NCI-H2107 treated with DMSO at 0.1 percent for 48 hours (cell line): ENCODE results near the gene TRPC4.

Experiments used
- DNase-seq: peaks from one replicate; lab custom pipeline; 2025; ENCODE audit not compliant: unreplicated experiment; lab: John Stamatoyannopoulos, UW

The TRPC4 gene

DNA sequence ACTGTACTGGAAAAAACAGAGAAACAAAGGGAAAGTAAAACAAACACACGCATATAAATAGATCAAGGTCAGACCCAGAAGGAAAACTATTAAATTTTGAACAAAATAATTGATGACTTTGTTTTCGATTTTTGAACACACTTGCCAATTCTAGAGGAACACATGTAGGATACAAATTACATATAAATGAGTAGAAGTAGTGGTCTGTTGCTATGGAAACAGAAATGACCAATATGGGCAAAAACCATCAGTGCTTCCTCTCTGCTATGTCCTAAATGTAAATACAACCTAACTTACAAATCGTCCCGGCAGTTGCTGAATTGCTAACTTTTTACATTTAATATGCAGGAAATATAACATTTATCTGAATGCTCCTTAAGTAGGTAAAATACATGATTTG lies 205.8 kb downstream of the TRPC4 start:
- DNase-seq, result no peak

DNA sequence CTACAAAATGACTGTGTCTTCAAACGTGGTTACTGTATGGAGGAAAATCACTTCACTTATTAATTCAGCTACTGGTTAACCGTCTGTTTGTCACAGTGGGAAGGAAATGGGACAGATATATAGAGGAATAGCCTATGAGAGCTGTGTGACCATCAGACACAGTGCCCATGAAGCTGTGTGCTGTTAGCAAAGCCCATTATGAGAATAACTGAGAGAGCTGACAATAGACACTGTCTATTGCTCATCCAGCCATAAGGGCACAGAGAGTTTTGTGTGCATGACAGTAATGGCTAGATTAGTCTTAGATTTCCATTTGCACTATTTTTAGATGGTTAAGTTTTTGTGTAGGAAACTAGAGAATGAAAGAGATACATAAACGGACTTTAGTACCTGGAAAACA lies 206.9 kb downstream of the TRPC4 start:
- no peak for DNase-seq

DNA sequence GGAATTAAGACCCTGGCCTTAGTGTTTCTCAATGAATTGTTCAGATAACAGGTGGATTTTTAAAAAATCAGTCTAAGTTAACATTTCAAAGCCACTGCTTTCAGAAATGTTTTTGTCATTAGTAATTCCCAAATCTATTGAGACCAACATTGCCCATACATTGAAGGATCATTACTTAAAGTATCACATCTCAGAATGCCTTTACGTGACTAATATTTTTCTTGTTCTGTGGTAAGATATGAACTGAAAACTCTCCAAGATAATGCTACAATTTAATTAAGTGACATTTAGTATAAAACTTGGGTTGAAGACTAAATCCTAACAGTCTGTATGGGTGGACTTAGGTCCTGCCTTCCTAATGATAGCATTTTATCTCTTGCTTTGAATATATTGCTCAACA lies 211.6 kb downstream of the TRPC4 start:
- DNase-seq, result no peak

DNA sequence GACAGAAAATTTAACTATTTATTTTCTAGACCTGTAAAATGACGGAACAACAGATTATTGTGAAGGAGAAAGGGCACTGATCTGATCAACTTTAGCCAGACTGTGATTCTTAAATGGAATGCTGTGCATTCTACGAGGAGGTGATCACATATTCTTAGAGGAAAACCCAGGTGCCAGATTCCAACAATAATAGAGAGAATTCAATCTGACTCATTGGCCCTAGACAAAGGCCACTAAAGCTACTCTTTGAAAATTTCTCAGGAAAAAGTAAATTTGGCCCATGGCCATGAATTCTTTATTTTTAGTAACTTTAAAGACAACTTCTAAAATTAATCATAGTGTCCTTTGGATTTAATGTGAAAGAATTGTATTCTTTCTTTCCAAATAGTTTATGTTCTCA lies 212.4 kb downstream of the TRPC4 start:
- no peak for DNase-seq

DNA sequence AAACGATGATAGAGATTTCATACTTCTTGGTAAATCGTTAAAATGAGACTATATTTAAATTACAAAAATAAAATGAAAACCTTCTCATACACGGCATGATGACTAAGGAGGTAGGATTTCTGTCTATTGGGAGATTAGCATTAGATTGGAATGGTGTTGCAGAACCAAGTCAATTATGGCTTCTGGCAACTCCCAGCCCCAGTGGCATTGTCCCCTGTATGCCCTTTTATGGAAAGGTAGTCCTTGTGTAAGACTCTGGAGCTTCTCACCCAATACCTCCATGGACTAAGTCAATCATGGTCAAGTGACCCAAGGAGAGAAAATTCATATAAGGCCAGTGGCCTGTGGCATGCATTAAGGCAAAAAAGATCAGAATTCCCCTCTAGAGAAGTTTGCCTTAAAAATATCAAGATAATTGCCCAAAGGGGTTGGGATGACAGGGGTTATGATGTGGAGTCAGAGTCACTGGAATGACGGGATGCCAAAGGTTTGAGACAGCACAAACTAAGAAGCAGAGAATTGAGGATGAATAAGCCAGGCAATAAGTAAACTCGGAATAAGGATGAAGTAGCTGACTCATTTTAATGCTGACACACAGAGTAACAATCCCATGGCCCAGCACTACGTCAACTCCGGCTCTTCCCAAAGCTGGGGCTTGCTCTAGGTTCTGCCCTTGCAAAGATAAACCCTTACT lies 213.2 kb downstream of the TRPC4 start:
- DNase-seq, result no peak

DNA sequence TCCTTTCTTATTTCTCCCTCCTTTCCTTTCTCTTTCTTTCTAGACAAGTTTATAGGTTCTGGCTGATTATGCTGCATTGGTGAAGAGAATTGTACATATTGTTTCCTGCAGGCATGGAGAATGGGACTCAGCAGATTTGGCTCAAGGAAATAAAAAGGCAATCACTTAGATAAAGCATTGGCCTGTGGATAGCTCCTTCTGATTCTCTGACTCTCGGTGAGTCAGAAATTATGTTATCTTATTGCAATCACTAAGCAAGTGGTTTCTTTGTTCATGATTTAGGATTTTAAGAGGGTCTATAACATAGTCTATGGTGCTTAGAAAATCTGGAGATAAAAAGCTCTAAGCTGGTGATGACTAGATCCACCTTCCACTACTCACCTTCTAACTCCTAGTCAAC lies 217.0 kb downstream of the TRPC4 start:
- no peak for DNase-seq

DNA sequence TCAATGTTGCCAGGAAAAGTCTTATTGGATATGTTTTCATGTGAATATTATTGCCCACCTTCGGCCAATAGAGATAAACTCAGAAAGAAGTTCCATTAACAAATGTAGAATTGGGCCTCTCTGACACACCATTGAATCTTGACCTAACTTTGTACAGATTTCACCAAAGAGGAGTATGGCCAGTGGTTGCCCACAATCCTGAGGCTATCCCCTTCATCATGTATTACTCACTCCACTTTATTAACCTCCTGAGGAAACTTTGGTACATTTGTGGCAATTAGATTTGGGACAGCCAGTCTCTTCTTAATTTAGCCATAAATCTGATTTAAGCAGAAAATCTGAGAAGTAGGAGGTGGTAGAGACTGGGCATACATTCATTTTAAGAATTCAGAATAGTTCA lies 217.7 kb downstream of the TRPC4 start:
- DNase-seq, result no peak

DNA sequence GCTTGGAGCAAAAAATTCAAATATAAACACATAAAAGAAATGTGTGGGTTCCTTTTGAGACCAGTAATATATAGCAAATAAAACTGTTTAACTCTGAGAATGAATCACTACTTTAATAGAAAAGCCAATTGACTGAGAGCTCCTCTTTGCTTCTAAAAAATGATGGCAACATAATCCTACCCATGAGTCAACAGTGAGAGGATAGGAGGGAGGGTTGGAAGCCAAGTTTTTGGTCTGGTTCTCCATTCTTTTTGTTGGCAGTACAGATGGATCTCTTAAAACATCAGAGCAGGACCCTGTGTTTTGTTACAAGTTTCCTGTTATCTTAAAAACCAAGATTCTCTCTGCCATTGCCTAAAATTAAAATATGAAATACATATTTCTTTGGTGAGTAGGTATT lies 221.0 kb downstream of the TRPC4 start:
- no peak for DNase-seq

DNA sequence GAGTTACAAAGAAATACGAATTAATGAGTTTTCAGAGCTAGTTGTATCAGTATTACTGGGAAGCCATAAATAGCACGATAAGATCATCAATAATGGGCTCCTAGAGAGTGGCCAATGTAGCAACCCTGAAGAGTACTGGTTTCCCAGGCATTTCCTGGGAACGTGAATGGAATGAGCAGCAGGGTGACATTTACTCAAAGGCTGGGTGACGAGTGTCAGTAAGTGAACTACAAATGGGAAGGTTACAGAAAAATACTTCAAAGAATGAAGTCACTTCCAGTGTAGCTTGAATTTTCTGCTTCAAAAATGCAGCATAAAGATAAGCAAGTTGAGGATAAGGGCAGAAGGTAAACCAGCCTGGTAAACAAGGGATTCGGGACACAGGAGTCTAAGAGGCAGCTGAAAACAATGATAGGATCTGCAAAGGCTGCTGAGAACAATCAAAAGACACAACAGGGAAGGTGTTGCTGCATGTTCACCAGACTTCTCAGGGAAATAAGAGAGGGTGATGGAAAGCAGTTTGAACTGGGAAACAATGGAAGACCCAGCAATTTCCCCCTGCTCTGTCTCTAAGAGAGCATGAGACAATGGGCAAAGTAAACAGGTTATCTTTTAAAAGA lies 222.4 kb downstream of the TRPC4 start:
- no peak for DNase-seq

DNA sequence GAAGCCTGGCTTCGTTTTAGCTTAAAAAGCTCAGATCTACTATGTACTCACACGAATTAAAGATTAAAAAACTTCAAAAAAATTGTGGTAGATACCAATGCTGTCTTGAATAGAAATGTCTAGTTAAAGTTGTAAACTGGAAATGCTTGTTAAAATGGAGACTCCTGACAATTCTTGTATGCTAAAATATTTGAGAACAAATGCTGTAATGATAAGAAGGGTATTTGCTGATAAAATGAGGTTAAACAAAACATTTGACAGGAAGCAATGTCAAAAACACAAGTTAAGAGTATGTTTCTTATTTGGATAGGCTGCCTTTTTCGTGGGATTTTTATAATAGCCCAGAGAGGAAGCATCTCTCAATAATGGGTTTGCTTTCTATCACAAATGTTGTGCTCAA lies 223.0 kb downstream of the TRPC4 start:
- DNase-seq, result no peak

DNA sequence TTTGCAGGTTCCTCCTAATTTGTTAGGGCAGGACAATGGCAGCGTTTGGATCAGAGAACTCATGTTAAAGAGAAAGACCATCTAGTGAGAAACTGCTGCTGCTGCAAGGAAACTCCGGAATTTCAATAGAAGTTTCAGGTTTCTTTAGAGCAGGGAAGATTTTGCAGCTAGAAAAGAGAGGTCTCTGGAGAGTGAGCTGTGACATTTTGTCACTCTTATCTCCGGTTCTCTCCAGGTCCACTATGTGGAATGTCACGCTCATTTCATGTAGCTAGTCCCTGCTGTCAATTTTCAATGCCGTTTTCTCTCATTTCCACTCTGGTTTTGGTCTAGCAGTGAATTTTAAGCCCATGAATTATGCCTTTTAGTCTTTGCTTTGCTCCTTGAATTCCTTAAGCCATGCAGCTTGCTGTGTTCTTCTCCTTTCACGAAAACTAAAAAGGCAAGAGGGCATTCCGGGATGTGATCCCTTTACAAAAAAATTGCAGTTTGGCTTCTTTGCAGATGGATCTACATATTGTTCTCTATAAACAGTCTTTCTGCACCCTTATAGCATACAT lies 224.3 kb downstream of the TRPC4 start:
- DNase-seq, result no peak

DNA sequence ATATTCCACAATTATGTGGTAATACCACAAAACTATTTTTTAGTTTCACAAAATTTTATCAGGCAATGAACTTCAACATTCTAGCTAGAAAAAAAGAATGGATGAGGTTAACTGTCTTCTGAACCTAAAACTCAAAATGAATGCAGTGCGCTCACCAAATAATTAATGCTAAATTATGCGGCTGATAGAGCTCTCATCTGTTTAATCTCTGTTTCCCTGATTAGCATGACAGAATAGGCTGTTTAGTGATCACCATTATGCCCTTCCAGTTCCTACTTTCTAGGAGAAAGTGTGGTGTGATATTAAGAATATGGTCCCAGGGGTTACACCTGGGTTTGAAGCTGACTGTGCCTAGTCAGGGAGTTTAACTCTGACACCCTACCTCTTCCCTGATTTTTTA lies 228.2 kb downstream of the TRPC4 start:
- DNase-seq, result no peak

DNA sequence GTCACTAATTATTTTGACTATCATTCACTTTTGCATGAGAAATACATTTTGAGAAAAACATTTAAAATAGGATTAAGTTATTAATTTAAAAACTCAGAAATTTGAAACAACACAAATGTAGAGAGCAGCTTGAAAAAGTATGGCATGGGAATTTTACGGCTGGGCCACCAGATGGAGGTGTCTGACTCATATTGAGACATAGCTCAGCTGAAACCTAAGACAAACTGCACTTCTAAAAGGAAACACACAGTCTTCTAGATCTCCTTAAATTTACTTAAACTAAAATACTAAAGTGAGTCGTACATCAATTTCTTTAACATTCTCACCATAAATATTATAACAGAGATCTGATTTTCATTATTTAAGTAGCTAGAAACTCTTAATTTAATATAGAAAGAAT lies 229.1 kb downstream of the TRPC4 start:
- DNase-seq, result no peak

DNA sequence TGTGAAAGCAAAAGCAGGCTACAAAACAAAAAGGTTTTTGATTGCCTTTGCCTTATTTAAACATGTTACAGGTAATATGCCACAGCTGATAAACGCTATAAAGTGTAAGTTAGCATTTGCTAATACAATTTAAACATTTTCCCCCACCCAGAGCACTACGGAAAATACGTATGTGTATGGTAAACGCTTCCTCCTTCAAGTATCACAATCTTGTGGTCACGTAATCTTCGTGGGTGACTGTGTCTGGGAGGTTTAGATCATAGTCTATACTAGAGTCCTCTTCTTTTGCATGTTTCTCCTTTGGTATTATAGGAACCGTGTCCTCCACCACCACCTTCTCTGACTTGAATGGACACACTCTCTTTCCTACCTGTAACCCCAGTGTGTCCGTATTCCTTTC lies 232.9 kb downstream of the TRPC4 start:
- no peak for DNase-seq

DNA sequence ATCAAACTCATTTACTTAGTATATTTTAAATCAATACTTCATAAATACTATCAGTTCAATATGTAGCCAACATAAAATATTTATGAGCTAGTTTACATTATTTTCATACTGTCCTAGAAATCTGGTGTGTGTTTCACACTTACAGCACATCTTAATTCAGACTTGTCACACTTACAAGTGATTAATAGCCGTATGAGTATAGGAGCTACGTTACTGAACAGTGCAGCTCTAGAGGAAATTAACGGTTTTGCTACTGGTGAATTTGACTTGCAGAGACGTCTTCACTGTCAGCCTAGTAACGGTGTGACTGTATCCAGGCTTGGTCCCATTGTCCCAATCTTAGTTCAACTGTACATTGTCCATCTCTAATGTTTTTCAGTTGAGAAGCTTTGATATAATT lies 237.3 kb downstream of the TRPC4 start:
- DNase-seq, result no peak

DNA sequence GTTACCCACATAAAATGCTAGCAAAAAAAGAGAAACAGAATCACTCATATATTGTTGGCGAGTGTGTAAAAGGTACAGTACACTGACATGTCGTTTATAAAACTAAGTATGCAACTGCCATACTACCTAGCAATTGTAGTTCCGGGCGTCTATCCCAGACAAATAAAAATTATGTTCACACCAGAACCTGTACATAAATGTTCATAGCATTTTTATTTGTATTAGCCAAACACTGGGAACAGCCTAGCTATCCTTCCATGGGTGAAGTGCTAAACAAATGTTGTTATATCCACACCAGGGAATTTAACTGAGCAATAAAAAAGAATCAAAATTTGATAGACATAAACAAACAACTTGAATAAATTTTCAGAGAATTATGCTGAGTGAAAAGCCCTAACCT lies 242.1 kb downstream of the TRPC4 start:
- DNase-seq, result no peak

DNA sequence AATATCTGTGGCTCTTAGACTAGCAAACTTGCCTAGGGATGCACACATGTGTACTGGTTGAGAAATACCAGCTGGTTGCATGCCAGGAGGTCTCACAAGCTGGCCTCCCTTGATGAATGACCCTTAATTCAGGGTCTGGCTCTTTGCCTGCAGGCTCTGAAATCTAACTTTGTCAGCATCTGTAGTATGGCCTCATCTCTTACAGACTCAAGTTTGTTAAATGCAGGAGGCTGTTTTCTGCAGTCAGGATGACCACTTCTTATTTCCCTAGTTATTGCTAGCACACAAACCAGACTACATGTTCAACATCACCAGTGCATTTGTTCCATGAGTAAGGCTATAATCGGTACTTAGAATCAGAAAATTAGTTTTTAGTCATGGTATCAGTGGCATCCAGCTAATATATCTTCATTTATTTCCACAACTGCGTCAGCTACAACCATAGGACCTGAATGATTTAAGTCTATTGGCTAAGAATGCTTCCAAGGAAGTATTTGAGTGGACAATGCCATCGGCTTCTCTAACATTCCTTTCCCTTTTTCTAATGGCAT lies 247.7 kb downstream of the TRPC4 start:
- no peak for DNase-seq

DNA sequence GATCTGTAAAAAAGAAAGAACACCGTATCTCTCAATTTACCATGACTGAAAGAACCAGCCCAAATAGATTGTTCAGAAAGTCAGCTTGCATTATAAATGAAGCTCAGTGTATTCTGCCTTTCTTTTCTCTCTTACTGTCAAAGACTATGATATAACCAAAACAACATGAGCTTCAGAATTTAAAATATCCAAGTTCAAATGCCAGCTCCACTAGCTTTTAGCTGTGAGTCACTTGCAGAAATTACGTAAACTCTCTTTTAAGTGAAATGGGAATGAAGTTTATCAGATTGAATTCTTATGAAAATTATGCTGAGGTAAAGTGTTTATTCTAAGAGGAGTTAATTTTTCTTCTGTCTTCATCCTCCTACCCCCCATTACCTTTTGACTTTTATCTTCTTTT lies 251.0 kb downstream of the TRPC4 start:
- DNase-seq, result no peak

DNA sequence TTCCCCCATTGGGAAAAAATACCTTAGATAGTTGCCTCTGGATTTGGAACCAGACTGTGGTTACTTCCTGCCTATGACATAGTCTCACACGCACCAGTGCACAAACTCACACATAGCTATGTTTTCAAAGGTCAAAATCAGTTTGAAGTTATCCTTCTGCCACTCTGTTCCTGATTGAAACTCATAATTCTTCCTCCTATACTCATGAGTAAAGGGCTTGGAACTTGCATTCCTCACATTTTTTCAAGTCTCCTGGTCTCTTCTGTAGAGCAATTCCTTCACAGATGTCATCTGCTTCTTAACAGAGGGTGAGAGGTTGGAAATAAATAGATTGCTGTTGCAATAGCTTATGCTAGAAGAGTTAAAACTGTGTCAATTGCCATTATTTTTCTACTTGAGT lies 252.4 kb downstream of the TRPC4 start:
- DNase-seq, result no peak

DNA sequence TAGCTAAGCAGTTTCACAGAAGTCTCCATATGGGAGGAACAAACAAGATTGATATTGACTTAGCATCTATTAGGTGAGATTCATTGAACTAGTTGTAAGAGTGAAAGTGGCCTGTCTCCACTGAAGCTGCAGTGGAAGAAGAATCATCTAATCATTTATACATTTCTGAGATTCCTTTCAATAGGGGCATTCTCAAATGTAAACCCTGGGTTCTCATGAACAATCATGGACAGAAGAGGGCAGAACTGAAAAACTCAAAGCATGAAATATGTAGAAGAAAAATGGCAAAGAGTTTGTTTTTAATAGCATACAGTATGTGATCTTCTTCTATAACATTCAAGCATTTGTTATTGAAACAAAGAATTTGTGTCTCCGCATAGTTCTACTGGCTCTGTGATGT lies 253.4 kb downstream of the TRPC4 start:
- no peak for DNase-seq

DNA sequence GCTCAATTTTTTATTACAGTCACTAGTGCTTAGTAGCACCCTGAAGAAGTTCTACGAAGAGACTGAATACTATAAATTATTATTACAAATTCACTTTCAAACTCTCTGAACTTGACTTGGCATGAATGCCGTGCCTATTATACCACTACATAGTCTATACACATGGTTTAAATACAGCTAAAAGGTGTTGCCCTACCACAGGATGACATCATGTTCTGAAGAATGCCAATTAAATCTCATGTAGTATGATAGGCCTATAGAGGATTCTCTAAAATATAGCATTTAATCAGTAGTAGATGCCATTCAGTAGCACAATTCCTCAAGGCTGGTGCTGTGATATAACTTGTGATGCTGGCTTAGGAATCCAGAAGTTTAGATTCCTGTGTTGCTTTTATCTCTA lies 254.3 kb downstream of the TRPC4 start:
- DNase-seq, result no peak

DNA sequence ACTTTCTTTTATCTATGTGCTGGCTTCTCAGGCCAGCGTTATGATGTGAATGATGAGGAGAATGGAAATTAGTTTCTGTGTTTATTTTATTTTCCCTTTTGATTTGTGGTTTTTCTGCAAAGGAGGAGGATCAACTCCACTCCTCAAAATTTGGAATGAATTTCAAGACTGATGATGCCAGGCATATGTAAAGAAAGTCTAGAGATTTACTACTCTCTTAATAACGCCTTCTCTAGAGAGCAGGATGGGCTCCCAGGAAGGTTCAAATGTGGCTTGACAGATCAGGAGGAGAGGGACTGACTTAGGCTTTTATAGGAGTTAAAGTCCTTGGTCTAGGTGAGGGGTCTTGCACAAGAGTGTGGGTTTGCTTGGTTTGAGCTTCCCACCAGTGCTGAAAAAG lies 255.9 kb downstream of the TRPC4 start:
- DNase-seq, result no peak

DNA sequence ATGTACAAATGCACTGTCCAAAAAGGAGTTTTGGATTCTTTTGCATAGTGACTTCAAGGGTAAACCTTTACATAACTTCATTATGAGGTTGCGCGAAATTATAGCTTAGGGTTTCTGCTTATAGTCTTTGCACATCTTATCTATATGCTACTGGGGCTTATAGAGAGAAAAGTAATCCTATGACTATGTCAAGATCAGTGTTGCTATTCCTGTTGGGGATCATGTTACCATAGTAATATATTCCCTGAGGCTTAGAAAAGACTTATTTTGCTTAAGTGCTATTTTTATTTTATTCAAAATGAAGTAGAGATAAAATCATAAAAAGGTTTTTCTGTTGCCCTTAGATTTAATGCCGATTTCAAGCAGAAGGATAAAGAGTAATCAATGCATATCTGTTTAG lies 256.3 kb downstream of the TRPC4 start:
- DNase-seq, result no peak
